Loucy (cell line): ENCODE results near the gene TEX19.

Experiments
- EZH2phosphoT487 ChIP-seq: fragments of 200-600 bp; IDR thresholded peaks from 2 replicates; pipeline ENCODE4 v1.6.1; 2018; ENCODE audit warnings: antibody characterized with exemption, mild to moderate bottlenecking, moderate library complexity, borderline replicate concordance
- TF ChIP-seq, protein P1 (sequence below): fragments of 200-600 bp; sonication (generic); conservative IDR thresholded peaks from 2 replicates; pipeline ENCODE4 v1.5.1; 2014; ENCODE audit warnings: mild to moderate bottlenecking, antibody characterized with exemption, low read length

DNA sequence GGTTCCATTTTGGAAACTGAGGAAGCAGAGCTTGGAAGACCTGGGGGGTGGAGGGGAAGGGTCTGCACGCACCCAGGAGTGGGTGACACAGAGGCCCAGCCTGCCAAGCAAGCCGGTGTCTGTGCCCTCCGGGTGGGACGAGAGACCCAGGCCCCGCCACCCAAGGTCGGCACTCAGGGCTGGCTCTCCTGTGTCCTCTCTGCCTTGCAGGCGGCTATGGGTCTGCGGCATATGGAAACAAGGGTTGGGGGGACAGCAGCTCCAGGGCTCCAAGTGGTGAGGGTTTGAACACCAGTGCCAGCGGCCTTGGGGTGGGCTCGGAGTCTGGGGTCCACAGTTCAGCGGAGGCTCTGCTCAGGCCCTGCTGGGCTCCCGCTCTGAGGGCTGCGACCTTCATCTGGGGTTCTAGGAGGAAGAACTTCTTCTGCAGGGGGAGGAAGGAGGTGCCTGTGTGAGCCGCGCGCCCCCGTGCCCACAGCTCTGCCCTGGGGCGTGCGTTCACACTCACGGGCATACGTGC is 37.0 kb upstream of the TEX19 start:
- TF ChIP-seq, protein P1, sequence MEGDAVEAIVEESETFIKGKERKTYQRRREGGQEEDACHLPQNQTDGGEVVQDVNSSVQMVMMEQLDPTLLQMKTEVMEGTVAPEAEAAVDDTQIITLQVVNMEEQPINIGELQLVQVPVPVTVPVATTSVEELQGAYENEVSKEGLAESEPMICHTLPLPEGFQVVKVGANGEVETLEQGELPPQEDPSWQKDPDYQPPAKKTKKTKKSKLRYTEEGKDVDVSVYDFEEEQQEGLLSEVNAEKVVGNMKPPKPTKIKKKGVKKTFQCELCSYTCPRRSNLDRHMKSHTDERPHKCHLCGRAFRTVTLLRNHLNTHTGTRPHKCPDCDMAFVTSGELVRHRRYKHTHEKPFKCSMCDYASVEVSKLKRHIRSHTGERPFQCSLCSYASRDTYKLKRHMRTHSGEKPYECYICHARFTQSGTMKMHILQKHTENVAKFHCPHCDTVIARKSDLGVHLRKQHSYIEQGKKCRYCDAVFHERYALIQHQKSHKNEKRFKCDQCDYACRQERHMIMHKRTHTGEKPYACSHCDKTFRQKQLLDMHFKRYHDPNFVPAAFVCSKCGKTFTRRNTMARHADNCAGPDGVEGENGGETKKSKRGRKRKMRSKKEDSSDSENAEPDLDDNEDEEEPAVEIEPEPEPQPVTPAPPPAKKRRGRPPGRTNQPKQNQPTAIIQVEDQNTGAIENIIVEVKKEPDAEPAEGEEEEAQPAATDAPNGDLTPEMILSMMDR: no peak
- no peak for TF ChIP-seq EZH2phosphoT487
